ENCODE measurements around the gene BCAN. TPM values are rescaled to one million over a fixed set of nuclear protein-coding genes. Genes with fewer than 3 reads are reported as not detected.

The BCAN gene
- total and polyA plus RNA-seq, 2 of the 8 experiments (the other 6 are each of a cell fraction or from before 2014, with no cell fraction given), result 4.5 to 24.0 TPM

DNA sequence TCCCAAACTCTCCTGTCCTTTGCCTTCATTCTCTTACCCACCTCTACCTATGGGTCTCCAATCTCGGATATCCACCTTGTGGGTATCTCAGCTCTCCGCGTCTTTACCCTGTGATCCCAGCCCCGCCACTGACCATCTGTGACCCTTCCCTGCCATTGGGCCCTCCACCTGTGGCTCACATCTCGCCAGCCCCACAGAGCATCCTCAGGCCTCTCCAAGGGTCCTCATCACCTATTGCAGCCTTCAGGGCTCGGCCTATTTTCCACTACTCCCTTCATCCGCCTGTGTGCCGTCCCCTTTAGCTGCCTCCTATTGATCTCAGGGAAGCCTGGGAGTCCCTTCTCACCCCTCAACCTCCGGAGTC lies 11.1 kb downstream of the BCAN start:
- no peak overlapping the region for H3K56ac ChIP-seq (replicated peaks; ENCODE audit: insufficient read length, low read depth, low read length)
- CTCF ChIA-PET (ENCODE audit: partially characterized antibody), result interaction anchor here (1.0 to 43.0 kb wide), 10 partner anchors 7 to 193 kb away, joined by 3 to 868 read pairs (median 10); partner anchors contain the start of genes BCAN, CRABP2, HAPLN2 and NES
- no peak overlapping the region for H3K27ac ChIP-seq (ENCODE audit: low read depth, low read length)
- no peak overlapping the region for H3K23ac ChIP-seq (ENCODE audit: insufficient read length)
- H3K4ac ChIP-seq (replicated peaks; ENCODE audit: insufficient read length, low read depth, low read length), result no peak overlapping the region
- peaks cover 2 to 36% (median 26%) of the 10 kb centered on the region in 4 experiments for H3K27me3 ChIP-seq (replicated peaks in 1 of 4; ENCODE audit: control insufficient read depth in 3 of 4, extremely low read depth in 1 of 4, insufficient read depth in 3 of 4, low read length in 3 of 4)
- H4K5ac ChIP-seq (ENCODE audit: insufficient read length, low read depth, low read length), result no peak overlapping the region
- H3K4me1 ChIP-seq (replicated peaks in 1 of 4; ENCODE audit: control insufficient read depth in 3 of 4, insufficient read depth in 4 of 4, low read length in 3 of 4), result peaks cover 2 to 9% (median 5%) of the 10 kb centered on the region in 4 experiments; a peak in 5 of 7 replicates
- no peaks in the 10 kb centered on the region for H3K9me3 ChIP-seq (ENCODE audit: insufficient read depth in 2 of 2, low read depth in 1 of 2, low read length in 1 of 2)
- H3K23me2 ChIP-seq (ENCODE audit: low read depth, low read length), result peaks cover 7% of the 10 kb centered on the region
- H4K20me1 ChIP-seq (replicated peaks in 1 of 2; ENCODE audit: control insufficient read depth in 1 of 2, insufficient read depth in 2 of 2, low read length in 2 of 2), result peaks cover 0 to 2% of the 10 kb centered on the region in 2 experiments
- H3K4me3 ChIP-seq (ENCODE audit: extremely low read depth in 1 of 4, insufficient read depth in 2 of 4, low read depth in 3 of 4, low read length in 4 of 4), result no peak overlapping the region
- H3K79me2 ChIP-seq (ENCODE audit: control insufficient read depth in 1 of 2, insufficient read depth in 2 of 2, low read length in 2 of 2), result no peaks in the 10 kb centered on the region
- no peak overlapping the region for H2AK5ac ChIP-seq (ENCODE audit: low read depth, low read length)
- no peak for TF ChIP-seq GABPA (IDR thresholded peaks at IDR 0.05; ENCODE audit: borderline replicate concordance, insufficient read depth, low read length)
- no peak for TF ChIP-seq TAF1 (IDR thresholded peaks at IDR 0.05; ENCODE audit: low read depth, low read length)
- no peak for TF ChIP-seq SP4 (IDR thresholded peaks at IDR 0.05; ENCODE audit: low read length)
- TF ChIP-seq SIRT6 (IDR thresholded peaks at IDR 0.05; ENCODE audit: low read length), result no peak
- TF ChIP-seq RBBP5 (IDR thresholded peaks at IDR 0.05; ENCODE audit: borderline replicate concordance, low read depth, low read length), result no peak
- TF ChIP-seq SP2 (IDR thresholded peaks at IDR 0.05; ENCODE audit: low read length), result no peak
- TF ChIP-seq RNF2 (IDR thresholded peaks at IDR 0.05; ENCODE audit: borderline replicate concordance, low read depth, low read length, missing control alignments, poor library complexity, severe bottlenecking), result no peak
- TF ChIP-seq FOSL1 (IDR thresholded peaks at IDR 0.05; ENCODE audit: insufficient read depth, low read depth, low read length), result no peak
- no peak for TF ChIP-seq ATF2 (IDR thresholded peaks at IDR 0.05; ENCODE audit: low read length)
- H2BK15ac ChIP-seq (ENCODE audit: low read length), result no peak overlapping the region
- no peak overlapping the region for H3K14ac ChIP-seq (ENCODE audit: insufficient read length)
- POLR2A ChIA-PET (ENCODE audit: partially characterized antibody), result interaction anchor here (0.7 to 2.6 kb wide), 8 partner anchors 10 to 61 kb away, joined by 3 to 13 read pairs (median 3); partner anchors contain the start of genes BCAN, NAXE and NES
- H4K91ac ChIP-seq (replicated peaks; ENCODE audit: insufficient read length, low read length), result no peak overlapping the region
- no peak overlapping the region for H2BK120ac ChIP-seq (replicated peaks; ENCODE audit: low read depth, low read length)
- H3K18ac ChIP-seq (ENCODE audit: extremely low read depth, low read length), result no peak overlapping the region
- no peak overlapping the region for H2AFZ ChIP-seq (ENCODE audit: low read length)
- no peak for FAIRE-seq
- no peak overlapping the region for H4K8ac ChIP-seq (ENCODE audit: extremely low read depth, insufficient read depth, low read length)
- no peak overlapping the region for H2BK12ac ChIP-seq (ENCODE audit: low read depth, low read length)
- H2BK20ac ChIP-seq (ENCODE audit: low read length), result no peak overlapping the region
- no peak overlapping the region for H2BK5ac ChIP-seq (ENCODE audit: low read depth, low read length)
- H3K9ac ChIP-seq (replicated peaks in 1 of 4; ENCODE audit: extremely low read depth in 1 of 4, low read depth in 3 of 4, low read length in 3 of 4), result no peak overlapping the region
- WGBS, 2 experiments (ENCODE audit: extremely low coverage in 1 of 2, insufficient coverage in 1 of 2, insufficient read length in 1 of 2, insufficient replicate concordance in 2 of 2, low coverage in 1 of 2, low lambda C conversion rate in 2 of 2, missing lambda C conversion rate in 1 of 2), result 90% methylated on average over 9 of the region's 9 CpGs; no CpG with 5 or more reads in 1 of the 2 experiments
- H3K79me1 ChIP-seq (ENCODE audit: low read depth, low read length), result no peaks in the 10 kb centered on the region
- no peak for DNase-seq (ENCODE audit: low read depth in 1 of 2, low spot score in 2 of 2)
- no peaks in the 10 kb centered on the region for H3K36me3 ChIP-seq (ENCODE audit: control insufficient read depth in 2 of 4, insufficient read depth in 4 of 4, low read length in 3 of 4)
- no peak overlapping the region for H3K4me2 ChIP-seq (ENCODE audit: insufficient read depth in 1 of 2, low read depth in 2 of 2, low read length in 2 of 2)

Measured in H1 (cell line).